SH-SY5Y (cell line): ENCODE measurements around the gene CPA2.

Experiments
- GATA2 ChIP-seq: IDR thresholded peaks from 2 replicates; pipeline ENCODE4 v1.6.1; 2011; ENCODE audit warnings: mild to moderate bottlenecking, low read depth, low read length
- GATA3 ChIP-seq: IDR thresholded peaks from 2 replicates; pipeline ENCODE4 v1.6.1; 2011; ENCODE audit warnings: low read depth, mild to moderate bottlenecking, low read length, moderate library complexity

DNA sequence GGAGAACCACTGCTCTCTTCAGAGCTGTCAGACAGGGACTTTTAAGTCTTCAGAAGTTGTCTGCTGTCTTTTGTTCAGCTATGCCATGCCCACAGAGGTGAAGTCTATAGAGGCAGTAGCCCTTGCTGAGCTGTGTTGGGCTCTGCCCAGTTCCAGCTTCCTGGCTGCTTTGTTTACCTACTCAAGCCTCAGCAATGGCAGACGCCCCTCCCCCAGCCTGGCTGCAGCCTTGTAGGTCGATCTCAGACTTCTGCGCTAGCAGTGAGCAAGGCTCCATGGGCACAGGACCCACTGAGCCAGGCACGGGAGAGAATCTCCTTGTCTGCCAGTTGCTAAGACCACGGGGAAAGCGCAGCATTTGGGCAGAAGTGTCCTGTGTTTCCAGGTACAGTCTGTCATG is 12.1 kb upstream of the CPA2 start:
- TF ChIP-seq GATA3 (no peak), GATA2 (no peak)
